Fibroblast of lung (primary cell): Measurements from ENCODE around the gene THSD7B. TPM values are rescaled to one million over a fixed set of nuclear protein-coding genes. Genes with fewer than 3 reads are reported as not detected.

Experiments used
- DNase-seq, 2 donors: peaks; one replicate each; pipeline versions ENCODE4 v3.0.0 to v3.0.0-alpha.2; 2010; ENCODE audit warnings: low read depth in 2 of 2
- H2AFZ ChIP-seq: 2 replicates; pipeline ENCODE4 v1.5.1; 2012; ENCODE audit warnings: low read length, control low read depth, inconsistent platforms
- H3K27ac ChIP-seq: 2 replicates; pipeline ENCODE4 v1.5.1; 2011; ENCODE audit warnings: low read length, control low read depth; ENCODE audit not compliant: insufficient read depth
- H3K27me3 ChIP-seq: 2 replicates; pipeline ENCODE4 v1.5.1; 2011; ENCODE audit warnings: mild to moderate bottlenecking, low read length; ENCODE audit not compliant: control insufficient read depth, insufficient read depth
- H3K36me3 ChIP-seq: 2 replicates; pipeline ENCODE4 v1.5.1; 2011; ENCODE audit warnings: low read length; ENCODE audit not compliant: control insufficient read depth, insufficient read depth
- H3K4me1 ChIP-seq: 2 replicates; pipeline ENCODE4 v1.5.1; 2011; ENCODE audit warnings: low read length; ENCODE audit not compliant: control insufficient read depth, insufficient read depth; ENCODE audit errors: extremely low read depth
- H3K4me2 ChIP-seq: 2 replicates; pipeline ENCODE4 v1.5.1; 2011; ENCODE audit warnings: low read length, control low read depth; ENCODE audit not compliant: insufficient read depth; ENCODE audit errors: extremely low read depth
- H3K4me3 ChIP-seq, 4 experiments: fragments of 200-600 bp in 1 of 4; sonication (generic) in 1 of 4; replicated peaks in 1 of 4; 2 replicates each; pipeline ENCODE4 v1.5.1; 2011 to 2016; ENCODE audit warnings: low read length in 4 of 4, low read depth in 3 of 4, mild to moderate bottlenecking in 3 of 4, control low read depth in 2 of 4, inconsistent platforms in 1 of 4, mixed read lengths in 1 of 4; ENCODE audit not compliant: insufficient read depth in 1 of 4; ENCODE audit errors: control extremely low read depth in 1 of 4
- H3K79me2 ChIP-seq: 2 replicates; pipeline ENCODE4 v1.5.1; 2012; ENCODE audit warnings: mild to moderate bottlenecking, low read length, inconsistent platforms; ENCODE audit not compliant: control insufficient read depth, insufficient read depth
- H3K9ac ChIP-seq: 2 replicates; pipeline ENCODE4 v1.5.1; 2011; ENCODE audit warnings: mild to moderate bottlenecking, low read length, control low read depth; ENCODE audit not compliant: insufficient read depth
- H3K9me3 ChIP-seq: 2 replicates; pipeline ENCODE4 v1.5.1; 2012; ENCODE audit warnings: low read depth, low read length; ENCODE audit not compliant: control insufficient read depth, insufficient read depth
- H4K20me1 ChIP-seq: 2 replicates; pipeline ENCODE4 v1.5.1; 2011; ENCODE audit warnings: low read length; ENCODE audit not compliant: control insufficient read depth, insufficient read depth; ENCODE audit errors: extremely low read depth
- CTCF ChIP-seq, 2 donors: IDR thresholded peaks in 1 of 2; conservative IDR thresholded peaks in 1 of 2; 1 replicate in 1 of 2; 2 replicates in 1 of 2; pipeline ENCODE4 v1.5.1; 2011 to 2012; ENCODE audit warnings: low read length in 2 of 2, control low read depth in 1 of 2, inconsistent platforms in 1 of 2, low read depth in 1 of 2, mild to moderate bottlenecking in 1 of 2
- EZH2 ChIP-seq: IDR thresholded peaks from 2 replicates; pipeline ENCODE4 v1.5.1; 2012; ENCODE audit warnings: low read length, control low read depth, mild to moderate bottlenecking; ENCODE audit errors: missing control alignments
- polyA minus RNA-seq: library from RNA; depleted of rRNA, polyadenylated mRNA; stranded (reverse); fragments of >200 nt; gene quantifications from 2 replicates; pipeline ENCODE4 v1.2.3, GENCODE V29; 2011; ENCODE audit warnings: low replicate concordance
- polyA plus RNA-seq, 2 donors: library from polyadenylated mRNA; depleted of rRNA in 1 of 2; stranded (reverse) in 1 of 2; unstranded in 1 of 2; fragments of >200 nt; gene quantifications; 2 replicates each; pipeline ENCODE4 v1.2.1, GENCODE V29; 2011 to 2012; ENCODE audit warnings: missing spikeins in 1 of 2
- total RNA-seq: library from RNA; depleted of rRNA; stranded (reverse); fragments of >200 nt; gene quantifications from 2 replicates; pipeline ENCODE4 v1.2.1, GENCODE V29; 2014

The THSD7B gene
- total RNA-seq (under 0.01 TPM in 2 replicates), polyA plus RNA-seq (not detected in 2 replicates), polyA minus RNA-seq (not detected in 2 replicates)
- polyA plus RNA-seq (2012): not detected in 2 replicates

GRCh38 chr2:136765256-136766072, at the start of gene THSD7B:
Gene THSD7B (plus strand): TSS chr2:136765545. CDS start chr2:136882179, 116,634 bp downstream.
- DNase-seq: no peak
- Histone ChIP-seq H3K27ac (no peak within 1 kb of the TSS), H4K20me1 (no peaks in the 10 kb centered on the region), H3K27me3 (no peaks in the 10 kb centered on the region), H3K79me2 (no peaks in the 10 kb centered on the region), H3K36me3 (no peaks in the 10 kb centered on the region), H3K9me3 (no peaks in the 10 kb centered on the region), H3K4me1 (no peaks in the 10 kb centered on the region), H2AFZ (no peak within 1 kb of the TSS), H3K4me3 (peak within 1 kb of the TSS in 1 of 4 experiments; percentile 20), H3K4me2 (no peak within 1 kb of the TSS), H3K9ac (no peak within 1 kb of the TSS)
- TF ChIP-seq CTCF (conservative IDR thresholded peaks at IDR 0.05 in 1 of 2, IDR thresholded peaks at IDR 0.05 in 1 of 2; ENCODE audit: low read depth in 1 of 2, low read length in 2 of 2) (no peak), EZH2 (no peak)

- H3K4me1 ChIP-seq: no peaks in the 10 kb centered on the region
- no peaks in the 10 kb centered on the region for H3K27me3 ChIP-seq
- H3K9ac ChIP-seq: no peak overlapping the region
- no peak overlapping the region for H3K4me3 ChIP-seq
- H3K27ac ChIP-seq: no peak overlapping the region
- TF ChIP-seq EZH2: no peak
- no peak for TF ChIP-seq CTCF (conservative IDR thresholded peaks at IDR 0.05 in 1 of 2, IDR thresholded peaks at IDR 0.05 in 1 of 2; ENCODE audit: low read depth in 1 of 2, low read length in 2 of 2)
- no peak overlapping the region for H2AFZ ChIP-seq
- no peaks in the 10 kb centered on the region for H4K20me1 ChIP-seq
- no peaks in the 10 kb centered on the region for H3K79me2 ChIP-seq
- DNase-seq: no peak
- H3K36me3 ChIP-seq: no peaks in the 10 kb centered on the region
- H3K9me3 ChIP-seq: no peaks in the 10 kb centered on the region
- H3K4me2 ChIP-seq: no peak overlapping the region
Measured at GRCh38 chr2:136718273-136718672, 47.1 kb upstream of the THSD7B start.

GRCh38 chr2:136727973-136728699, 37.2 kb upstream of the THSD7B start:
- H3K4me2 ChIP-seq: no peak overlapping the region
- H3K79me2 ChIP-seq: no peaks in the 10 kb centered on the region
- no peak for DNase-seq
- no peaks in the 10 kb centered on the region for H3K27me3 ChIP-seq
- H3K27ac ChIP-seq: no peak overlapping the region
- H2AFZ ChIP-seq: no peak overlapping the region
- no peaks in the 10 kb centered on the region for H4K20me1 ChIP-seq
- H3K9ac ChIP-seq: no peak overlapping the region
- no peaks in the 10 kb centered on the region for H3K4me1 ChIP-seq
- no peaks in the 10 kb centered on the region for H3K36me3 ChIP-seq
- TF ChIP-seq CTCF (conservative IDR thresholded peaks at IDR 0.05 in 1 of 2, IDR thresholded peaks at IDR 0.05 in 1 of 2; ENCODE audit: low read depth in 1 of 2, low read length in 2 of 2) (no peak), EZH2 (no peak)
- no peak overlapping the region for H3K4me3 ChIP-seq
- H3K9me3 ChIP-seq: no peaks in the 10 kb centered on the region
